GM23338 (cell line): Measurements from ENCODE around the gene DMAC2L.

ENCODE experiments used
- EZH2 ChIP-seq: fragments of 200-600 bp; sonication (generic); IDR thresholded peaks from one replicate; pipeline ENCODE4 v1.8.0; 2017; ENCODE audit warnings: antibody characterized with exemption, mild to moderate bottlenecking, low read depth; ENCODE audit not compliant: unreplicated experiment
- TF ChIP-seq, protein P1 (sequence below), 2 experiments: fragments of 200-600 bp in 1 of 2; sonication (generic) in 1 of 2; conservative IDR thresholded peaks; 2 replicates each; pipeline versions ENCODE4 v1.5.1 to v1.6.1; 2016 to 2017; ENCODE audit warnings: antibody characterized with exemption in 2 of 2, low read depth in 2 of 2, mild to moderate bottlenecking in 2 of 2, moderate library complexity in 1 of 2
- TF ChIP-seq, protein P2 (sequence below): IDR thresholded peaks from one replicate; pipeline ENCODE4 v1.6.1; 2018; ENCODE audit warnings: antibody characterized with exemption; ENCODE audit not compliant: unreplicated experiment

DNA sequence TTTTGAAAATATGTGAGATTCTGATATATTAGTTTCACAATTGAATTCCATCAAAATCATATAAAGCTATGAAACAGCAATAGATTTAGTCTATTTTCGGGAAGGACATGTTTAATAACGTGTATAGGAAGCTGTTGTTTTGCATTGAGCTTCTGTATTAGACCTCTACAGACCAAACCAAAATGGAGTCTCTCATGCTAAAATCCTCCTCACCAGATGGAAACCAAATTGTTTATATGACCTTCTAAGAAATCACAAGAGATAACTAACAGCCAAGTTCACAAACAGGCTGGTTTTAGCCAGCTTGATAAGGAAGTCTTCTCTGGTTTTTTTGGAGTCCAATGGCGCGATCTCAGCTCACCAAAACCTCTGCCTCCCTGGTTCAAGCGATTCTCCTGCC is 24.0 kb upstream of the DMAC2L start:
- no peak for TF ChIP-seq EZH2
- TF ChIP-seq, protein P1, sequence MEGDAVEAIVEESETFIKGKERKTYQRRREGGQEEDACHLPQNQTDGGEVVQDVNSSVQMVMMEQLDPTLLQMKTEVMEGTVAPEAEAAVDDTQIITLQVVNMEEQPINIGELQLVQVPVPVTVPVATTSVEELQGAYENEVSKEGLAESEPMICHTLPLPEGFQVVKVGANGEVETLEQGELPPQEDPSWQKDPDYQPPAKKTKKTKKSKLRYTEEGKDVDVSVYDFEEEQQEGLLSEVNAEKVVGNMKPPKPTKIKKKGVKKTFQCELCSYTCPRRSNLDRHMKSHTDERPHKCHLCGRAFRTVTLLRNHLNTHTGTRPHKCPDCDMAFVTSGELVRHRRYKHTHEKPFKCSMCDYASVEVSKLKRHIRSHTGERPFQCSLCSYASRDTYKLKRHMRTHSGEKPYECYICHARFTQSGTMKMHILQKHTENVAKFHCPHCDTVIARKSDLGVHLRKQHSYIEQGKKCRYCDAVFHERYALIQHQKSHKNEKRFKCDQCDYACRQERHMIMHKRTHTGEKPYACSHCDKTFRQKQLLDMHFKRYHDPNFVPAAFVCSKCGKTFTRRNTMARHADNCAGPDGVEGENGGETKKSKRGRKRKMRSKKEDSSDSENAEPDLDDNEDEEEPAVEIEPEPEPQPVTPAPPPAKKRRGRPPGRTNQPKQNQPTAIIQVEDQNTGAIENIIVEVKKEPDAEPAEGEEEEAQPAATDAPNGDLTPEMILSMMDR (conservative IDR thresholded peaks at IDR 0.05; ENCODE audit: low read depth in 2 of 2) = no peak
- TF ChIP-seq, protein P2, sequence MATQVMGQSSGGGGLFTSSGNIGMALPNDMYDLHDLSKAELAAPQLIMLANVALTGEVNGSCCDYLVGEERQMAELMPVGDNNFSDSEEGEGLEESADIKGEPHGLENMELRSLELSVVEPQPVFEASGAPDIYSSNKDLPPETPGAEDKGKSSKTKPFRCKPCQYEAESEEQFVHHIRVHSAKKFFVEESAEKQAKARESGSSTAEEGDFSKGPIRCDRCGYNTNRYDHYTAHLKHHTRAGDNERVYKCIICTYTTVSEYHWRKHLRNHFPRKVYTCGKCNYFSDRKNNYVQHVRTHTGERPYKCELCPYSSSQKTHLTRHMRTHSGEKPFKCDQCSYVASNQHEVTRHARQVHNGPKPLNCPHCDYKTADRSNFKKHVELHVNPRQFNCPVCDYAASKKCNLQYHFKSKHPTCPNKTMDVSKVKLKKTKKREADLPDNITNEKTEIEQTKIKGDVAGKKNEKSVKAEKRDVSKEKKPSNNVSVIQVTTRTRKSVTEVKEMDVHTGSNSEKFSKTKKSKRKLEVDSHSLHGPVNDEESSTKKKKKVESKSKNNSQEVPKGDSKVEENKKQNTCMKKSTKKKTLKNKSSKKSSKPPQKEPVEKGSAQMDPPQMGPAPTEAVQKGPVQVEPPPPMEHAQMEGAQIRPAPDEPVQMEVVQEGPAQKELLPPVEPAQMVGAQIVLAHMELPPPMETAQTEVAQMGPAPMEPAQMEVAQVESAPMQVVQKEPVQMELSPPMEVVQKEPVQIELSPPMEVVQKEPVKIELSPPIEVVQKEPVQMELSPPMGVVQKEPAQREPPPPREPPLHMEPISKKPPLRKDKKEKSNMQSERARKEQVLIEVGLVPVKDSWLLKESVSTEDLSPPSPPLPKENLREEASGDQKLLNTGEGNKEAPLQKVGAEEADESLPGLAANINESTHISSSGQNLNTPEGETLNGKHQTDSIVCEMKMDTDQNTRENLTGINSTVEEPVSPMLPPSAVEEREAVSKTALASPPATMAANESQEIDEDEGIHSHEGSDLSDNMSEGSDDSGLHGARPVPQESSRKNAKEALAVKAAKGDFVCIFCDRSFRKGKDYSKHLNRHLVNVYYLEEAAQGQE = no peak
